Upper lobe of left lung (tissue), 6 donors: ENCODE measurements around the gene LRRC3C. TPM values are rescaled to one million over a fixed set of nuclear protein-coding genes. Genes with fewer than 3 reads are reported as not detected.

ENCODE experiments used
- ATAC-seq, 2 donors: fragments of 200-7000 bp; cut with Tn5 transposase; one replicate each; pipeline ENCODE4 v1.9.1; 2022; ENCODE audit warnings: mild to moderate bottlenecking in 2 of 2, moderate library complexity in 2 of 2; ENCODE audit not compliant: low FRiP score in 2 of 2
- DNase-seq, 2 donors: peaks; one replicate each; pipeline ENCODE4 v3.0.0-alpha.2; 2019 to 2020
- H3K27ac ChIP-seq, 4 donors: fragments of 200-600 bp; sonication (generic); one replicate each; pipeline ENCODE4 v1.5.1; 2016 to 2019
- H3K27me3 ChIP-seq, 4 donors: fragments of 200-600 bp; sonication (generic); one replicate each; pipeline ENCODE4 v1.5.1; 2017 to 2019
- H3K36me3 ChIP-seq, 4 donors: fragments of 200-600 bp; sonication (generic); one replicate each; pipeline ENCODE4 v1.5.1; 2016 to 2019
- H3K4me1 ChIP-seq, 4 donors: fragments of 200-600 bp; sonication (generic); one replicate each; pipeline ENCODE4 v1.5.1; 2018 to 2019
- H3K4me3 ChIP-seq, 4 donors: fragments of 200-600 bp; sonication (generic); one replicate each; pipeline ENCODE4 v1.5.1; 2017 to 2019; ENCODE audit warnings: mild to moderate bottlenecking in 2 of 4, moderate library complexity in 1 of 4
- H3K9me3 ChIP-seq, 4 donors: fragments of 200-600 bp; sonication (generic); one replicate each; pipeline ENCODE4 v1.5.1; 2018 to 2019
- EP300 ChIP-seq, 4 donors: sonication (generic); formaldehyde crosslinking; IDR thresholded peaks; one replicate each; pipeline ENCODE4 v1.5.1; 2017; ENCODE audit warnings: antibody characterized with exemption in 4 of 4, control low read depth in 2 of 4
- POLR2A ChIP-seq, 4 donors: fragments of 450-650 bp; IDR thresholded peaks; one replicate each; pipeline ENCODE4 v1.5.1; 2016 to 2017; ENCODE audit warnings: antibody characterized with exemption in 4 of 4, mild to moderate bottlenecking in 2 of 4
- POLR2AphosphoS5 ChIP-seq, 2 donors: sonication (generic); formaldehyde crosslinking; IDR thresholded peaks; one replicate each; pipeline ENCODE4 v1.5.1; 2017; ENCODE audit warnings: antibody characterized with exemption in 2 of 2
- WGBS, 2 donors: methylation state at CpG; one replicate each; pipeline ENCODE4 v1.1.5; 2017 to 2018; 5-methylcytosine and 5-hydroxymethylcytosine counted together
- total RNA-seq, 6 donors: library from RNA; depleted of rRNA in 4 of 6; stranded (reverse); fragments of >200 nt in 4 of 6; gene quantifications; one replicate each; pipeline versions ENCODE4 v1.1.0 to v1.2.1, GENCODE V29; 2016 to 2021
- TF ChIP-seq, protein P1 (sequence below), 6 experiments: fragments of 450-650 bp in 4 of 6; fragments of 200-600 bp in 2 of 6; sonication (generic) in 2 of 6; IDR thresholded peaks; one replicate each; pipeline ENCODE4 v1.5.1; 2016 to 2019; ENCODE audit warnings: antibody characterized with exemption in 6 of 6
- donor health status: DM: no; HTN: no; CAD: no; lungs with moderate emphysema.
- donor health status: DM: no; HTN: yes; CAD: no; lungs with severe emphysema.

The LRRC3C gene
- total RNA-seq, 6 donors from 2014 or later = not detected

DNA sequence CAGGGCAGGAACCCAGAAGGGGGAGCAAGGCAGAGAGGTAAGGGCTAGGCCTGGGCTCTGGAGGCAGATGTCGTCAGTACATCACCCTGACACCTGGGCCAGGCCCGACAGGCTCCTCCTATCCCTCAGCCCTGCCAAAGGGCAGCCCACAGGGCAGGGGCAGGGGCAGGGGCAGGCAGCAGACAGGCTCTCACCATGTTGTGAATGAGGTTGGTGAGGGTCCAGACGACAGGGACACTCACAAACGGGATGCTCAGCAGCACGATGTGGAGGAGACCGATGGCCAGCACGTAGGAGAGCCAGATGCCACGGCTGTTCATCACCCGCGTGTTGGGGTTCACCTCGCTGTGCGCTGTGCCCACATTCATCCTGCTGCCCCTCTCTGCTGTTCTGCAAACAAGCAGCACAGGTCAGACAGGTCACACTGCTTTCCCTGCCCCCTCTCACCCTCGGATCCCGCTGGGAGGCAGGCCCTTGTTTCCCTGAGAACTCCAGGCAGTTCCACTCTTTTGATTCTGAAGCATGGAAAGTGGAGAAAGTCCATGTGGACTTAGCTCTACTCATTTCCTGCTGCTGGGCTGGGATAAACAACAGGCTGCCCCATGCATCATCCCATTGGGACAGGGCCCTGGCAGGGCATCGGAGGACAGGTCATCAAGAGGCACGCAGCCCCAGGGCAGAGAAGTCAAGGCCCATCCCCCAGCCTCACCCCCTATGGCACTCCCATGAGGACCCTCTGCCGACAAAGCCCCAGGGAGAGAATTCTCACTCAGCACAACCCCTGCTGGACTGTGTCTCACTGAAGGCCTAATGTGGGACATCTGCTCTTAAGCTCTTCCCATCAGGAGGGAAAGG, 3.5 kb upstream of the LRRC3C start:
- no peak for DNase-seq
- peaks cover 25 to 48% (median 41%) of the 10 kb centered on the region in 4 donors for H3K4me1 ChIP-seq
- WGBS, 2 donors = 61 to 73% methylated on average over 5 to 17 of the region's 17 CpGs

DNA sequence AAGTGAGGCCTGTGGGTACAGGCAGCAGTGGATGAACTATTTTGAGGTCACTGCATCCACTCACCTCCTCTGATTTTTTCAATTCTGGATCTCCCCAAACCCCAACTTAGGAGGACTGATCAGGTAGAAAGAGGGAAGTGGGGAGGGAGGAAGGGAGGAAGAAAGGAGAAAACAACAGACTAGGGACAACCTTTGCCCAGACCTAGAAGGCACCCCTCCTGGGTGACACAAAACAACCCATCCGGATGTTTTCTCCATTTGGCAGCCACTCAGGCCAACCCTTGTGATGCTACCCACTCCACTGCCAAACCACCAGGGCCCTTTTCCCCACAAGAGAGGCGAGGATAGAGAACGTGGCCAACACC, 2.9 kb upstream of the LRRC3C start:
- no peak for ATAC-seq
- Histone ChIP-seq H3K4me1 (peaks cover 31 to 54% (median 46%) of the 10 kb centered on the region in 4 donors), H3K27ac (peak overlapping the region in 1 of 4 donors; percentile 11), H3K4me3 (no peak overlapping the region), H3K36me3 (peaks cover 16 to 45% (median 38%) of the 10 kb centered on the region in 4 donors), H3K27me3 (no peaks in the 10 kb centered on the region), H3K9me3 (no peaks in the 10 kb centered on the region)
- TF ChIP-seq, protein P1, sequence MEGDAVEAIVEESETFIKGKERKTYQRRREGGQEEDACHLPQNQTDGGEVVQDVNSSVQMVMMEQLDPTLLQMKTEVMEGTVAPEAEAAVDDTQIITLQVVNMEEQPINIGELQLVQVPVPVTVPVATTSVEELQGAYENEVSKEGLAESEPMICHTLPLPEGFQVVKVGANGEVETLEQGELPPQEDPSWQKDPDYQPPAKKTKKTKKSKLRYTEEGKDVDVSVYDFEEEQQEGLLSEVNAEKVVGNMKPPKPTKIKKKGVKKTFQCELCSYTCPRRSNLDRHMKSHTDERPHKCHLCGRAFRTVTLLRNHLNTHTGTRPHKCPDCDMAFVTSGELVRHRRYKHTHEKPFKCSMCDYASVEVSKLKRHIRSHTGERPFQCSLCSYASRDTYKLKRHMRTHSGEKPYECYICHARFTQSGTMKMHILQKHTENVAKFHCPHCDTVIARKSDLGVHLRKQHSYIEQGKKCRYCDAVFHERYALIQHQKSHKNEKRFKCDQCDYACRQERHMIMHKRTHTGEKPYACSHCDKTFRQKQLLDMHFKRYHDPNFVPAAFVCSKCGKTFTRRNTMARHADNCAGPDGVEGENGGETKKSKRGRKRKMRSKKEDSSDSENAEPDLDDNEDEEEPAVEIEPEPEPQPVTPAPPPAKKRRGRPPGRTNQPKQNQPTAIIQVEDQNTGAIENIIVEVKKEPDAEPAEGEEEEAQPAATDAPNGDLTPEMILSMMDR (IDR thresholded peaks at IDR 0.05) = no peak
- no peak for TF ChIP-seq EP300 (IDR thresholded peaks at IDR 0.05)
- 63 to 69% methylated on average over 3 of the region's 3 CpGs for whole genome bisulfite sequencing, 2 donors
- no peak for DNase-seq

More for the DNA sequence above, 3.5 kb upstream of the LRRC3C start:
- no peak overlapping the region for H3K4me3 ChIP-seq
- no peak for ATAC-seq
- H3K27ac ChIP-seq = peak overlapping the region in 1 of 4 donors; percentile 11
- no peaks in the 10 kb centered on the region for H3K27me3 ChIP-seq
- TF ChIP-seq EP300 (IDR thresholded peaks at IDR 0.05) (no peak), POLR2A (IDR thresholded peaks at IDR 0.05) (no peak)
- TF ChIP-seq, protein P1 (IDR thresholded peaks at IDR 0.05) = no peak
- peaks cover 16 to 49% (median 42%) of the 10 kb centered on the region in 4 donors for H3K36me3 ChIP-seq
- no peaks in the 10 kb centered on the region for H3K9me3 ChIP-seq

DNA sequence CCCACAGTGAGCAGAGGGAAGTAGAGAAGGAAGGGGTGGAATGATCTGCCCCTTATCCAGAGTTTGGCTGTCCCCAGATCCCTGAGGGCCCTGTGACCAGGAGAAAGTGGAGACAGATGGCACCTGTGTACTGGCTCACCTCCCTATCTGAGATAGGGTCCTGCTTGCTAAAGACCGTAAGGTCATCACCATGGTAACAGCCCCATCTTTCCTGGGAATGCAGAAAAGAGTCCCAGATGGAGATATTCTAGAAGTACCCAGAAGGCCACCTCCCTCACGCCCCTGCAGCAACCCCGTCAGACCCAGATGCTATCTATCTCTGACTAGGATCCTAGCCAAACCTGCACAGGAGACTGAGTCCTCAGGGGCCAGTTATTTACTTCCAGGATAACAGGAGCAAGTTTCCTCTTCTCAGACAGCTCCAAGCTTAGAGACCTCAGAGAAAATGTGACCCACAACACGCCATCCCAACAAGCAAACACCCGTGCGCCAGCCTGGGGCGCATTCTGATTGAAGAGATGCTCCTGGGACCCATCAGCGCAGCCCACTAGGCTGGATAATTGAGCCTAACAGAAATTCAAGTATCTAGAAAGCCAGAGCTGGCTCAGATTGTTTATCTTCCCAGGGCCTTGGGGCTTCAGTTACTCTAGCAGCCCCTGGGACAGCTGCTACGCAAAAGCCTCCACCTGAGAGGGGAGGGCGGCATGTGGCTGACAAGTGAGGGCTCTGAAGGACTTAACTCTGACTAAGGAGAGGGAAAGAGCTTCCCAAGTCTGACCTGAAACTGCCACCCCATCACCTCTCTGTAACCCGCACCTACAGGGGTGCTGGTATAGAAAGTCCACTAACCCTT, 2.0 kb upstream of the LRRC3C start:
- Histone ChIP-seq H3K36me3 (peaks cover 16 to 37% (median 34%) of the 10 kb centered on the region in 4 donors), H3K4me1 (peaks cover 34 to 58% (median 48%) of the 10 kb centered on the region in 4 donors)
- WGBS, 2 donors = 79 to 85% methylated on average over 10 to 11 of the region's 11 CpGs

DNA sequence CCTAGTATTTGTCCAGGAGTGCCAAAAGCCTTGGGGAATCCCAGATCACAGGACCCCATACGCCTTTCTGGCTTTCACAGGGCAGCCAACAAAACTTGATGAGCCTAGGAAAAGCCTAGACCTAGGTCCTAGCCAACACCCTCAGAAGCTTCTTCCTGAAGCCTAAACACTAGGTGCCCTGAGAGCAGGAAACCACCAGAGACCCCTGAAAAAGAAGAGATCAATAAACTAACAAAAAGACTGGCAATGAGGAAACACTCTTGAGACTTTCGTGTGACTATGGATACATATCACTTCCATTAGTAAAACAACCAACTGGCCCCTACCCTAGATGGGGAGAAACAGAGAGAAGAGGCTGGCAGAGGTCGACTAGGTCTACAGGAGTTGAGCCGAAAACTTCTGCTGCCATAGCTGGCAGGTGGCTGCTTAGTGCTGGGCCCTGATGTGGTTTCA, 1.4 kb upstream of the LRRC3C start:
- Histone ChIP-seq H3K4me1 (peaks cover 34 to 58% (median 48%) of the 10 kb centered on the region in 4 donors), H3K4me3 (peak overlapping the region in 3 of 4 donors; percentile 72 to 95 (median 94)), H3K27me3 (no peaks in the 10 kb centered on the region), H3K36me3 (peaks cover 16 to 30% (median 28%) of the 10 kb centered on the region in 4 donors), H3K9me3 (no peaks in the 10 kb centered on the region), H3K27ac (peak overlapping the region; percentile 14 to 95 (median 62))
- DNase-seq (no peak), ATAC-seq (no peak)
- TF ChIP-seq, protein P1 (IDR thresholded peaks at IDR 0.05) = no peak
- TF ChIP-seq POLR2A (IDR thresholded peaks at IDR 0.05) = no peak
- 29 to 32% methylated on average over 4 of the region's 4 CpGs for WGBS, 2 donors

More for the DNA sequence above, 2.0 kb upstream of the LRRC3C start:
- ATAC-seq (no peak), DNase-seq (no peak)
- Histone ChIP-seq H3K27me3 (no peaks in the 10 kb centered on the region), H3K9me3 (no peaks in the 10 kb centered on the region), H3K27ac (peak overlapping the region; percentile 14 to 95 (median 62)), H3K4me3 (peak overlapping the region in 3 of 4 donors; percentile 72 to 95 (median 94))
- no peak for TF ChIP-seq POLR2AphosphoS5 (IDR thresholded peaks at IDR 0.05)
- no peak for TF ChIP-seq EP300 (IDR thresholded peaks at IDR 0.05)
- TF ChIP-seq, protein P1 (IDR thresholded peaks at IDR 0.05) = no peak
- TF ChIP-seq POLR2A (IDR thresholded peaks at IDR 0.05) = no peak
